Mucosa of stomach (tissue), 1 donor: ENCODE data around the gene FLNB.

ENCODE experiments used
- H3K27me3 ChIP-seq: one replicate; pipeline ENCODE4 v1.7.0; 2013; ENCODE audit warnings: mild to moderate bottlenecking, low read length; ENCODE audit not compliant: control insufficient read depth, insufficient read depth
- H3K36me3 ChIP-seq: one replicate; pipeline ENCODE4 v1.7.0; 2013; ENCODE audit warnings: low read length; ENCODE audit not compliant: control insufficient read depth, insufficient read depth
- H3K4me1 ChIP-seq: one replicate; pipeline ENCODE4 v1.7.0; 2013; ENCODE audit warnings: mild to moderate bottlenecking, low read length; ENCODE audit not compliant: control insufficient read depth, insufficient read depth
- H3K4me3 ChIP-seq: one replicate; pipeline ENCODE4 v1.7.0; 2013; ENCODE audit warnings: low read length
- H3K9ac ChIP-seq: one replicate; pipeline ENCODE4 v1.7.0; 2013; ENCODE audit warnings: mild to moderate bottlenecking, low read length, moderate library complexity
- H3K9me3 ChIP-seq: one replicate; pipeline ENCODE4 v1.7.0; 2013; ENCODE audit warnings: mild to moderate bottlenecking, low read length, moderate library complexity; ENCODE audit not compliant: control insufficient read depth
- donor health status: Pancreatic carcinoma.

Gene FLNB

GRCh38 chr3:58176827-58177489, 168.7 kb downstream of the FLNB start:
- H3K9me3 ChIP-seq = no peaks in the 10 kb centered on the region
- H3K9ac ChIP-seq = no peak overlapping the region
- peaks cover 3% of the 10 kb centered on the region for H3K27me3 ChIP-seq
- H3K36me3 ChIP-seq = no peaks in the 10 kb centered on the region
- H3K4me1 ChIP-seq = peaks cover 69% of the 10 kb centered on the region
- no peak overlapping the region for H3K4me3 ChIP-seq

DNA sequence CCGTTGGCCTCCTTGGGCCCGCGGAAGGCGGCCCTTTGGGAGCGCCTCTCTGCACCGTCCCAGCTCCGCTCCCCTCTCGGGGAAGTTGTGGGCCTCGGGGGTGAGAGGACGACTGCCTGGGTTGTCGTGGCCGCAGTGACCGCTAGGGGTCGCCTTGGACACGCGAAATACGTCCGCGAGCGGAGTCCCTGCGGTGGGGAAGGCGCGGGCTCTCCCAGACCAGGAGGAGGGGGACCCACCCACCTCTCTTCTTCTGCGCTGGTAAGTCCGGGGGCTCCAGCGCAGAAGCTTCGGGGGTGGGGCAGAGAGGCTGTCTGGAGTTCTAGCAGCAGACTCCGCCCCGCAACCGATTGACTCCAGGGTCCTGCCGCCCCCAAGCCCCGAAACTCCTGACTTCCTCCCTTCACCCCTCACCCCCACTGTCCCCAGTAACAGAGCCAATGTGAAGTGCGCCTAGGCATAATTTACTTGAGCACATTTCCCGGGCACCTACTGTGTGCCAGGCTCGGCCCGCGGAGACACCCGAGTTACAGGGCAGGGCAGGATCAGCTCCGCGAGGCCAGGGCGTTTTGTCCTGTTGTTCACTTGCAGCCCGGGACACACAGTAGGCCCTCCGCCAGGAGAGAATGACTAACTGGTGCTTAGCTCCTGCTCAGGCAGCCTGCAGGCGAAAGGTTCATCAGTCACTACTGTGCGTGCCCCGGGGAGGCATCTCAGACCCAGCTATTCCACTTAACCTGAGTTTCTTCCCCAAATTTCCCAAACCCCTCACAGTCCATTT, 169.7 kb downstream of the FLNB start:
- peak overlapping the region; percentile 56 for H3K9ac ChIP-seq
- H3K9me3 ChIP-seq = no peaks in the 10 kb centered on the region
- peaks cover 3% of the 10 kb centered on the region for H3K27me3 ChIP-seq
- H3K4me3 ChIP-seq = peak overlapping the region; percentile 14
- peaks cover 66% of the 10 kb centered on the region for H3K4me1 ChIP-seq
- H3K36me3 ChIP-seq = no peaks in the 10 kb centered on the region

GRCh38 chr3:58178528-58179234, 170.5 kb downstream of the FLNB start:
- H3K9me3 ChIP-seq = no peaks in the 10 kb centered on the region
- H3K36me3 ChIP-seq = no peaks in the 10 kb centered on the region
- H3K4me3 ChIP-seq = no peak overlapping the region
- peak overlapping the region; percentile 56 for H3K9ac ChIP-seq
- H3K27me3 ChIP-seq = peaks cover 3% of the 10 kb centered on the region
- peaks cover 58% of the 10 kb centered on the region for H3K4me1 ChIP-seq

DNA sequence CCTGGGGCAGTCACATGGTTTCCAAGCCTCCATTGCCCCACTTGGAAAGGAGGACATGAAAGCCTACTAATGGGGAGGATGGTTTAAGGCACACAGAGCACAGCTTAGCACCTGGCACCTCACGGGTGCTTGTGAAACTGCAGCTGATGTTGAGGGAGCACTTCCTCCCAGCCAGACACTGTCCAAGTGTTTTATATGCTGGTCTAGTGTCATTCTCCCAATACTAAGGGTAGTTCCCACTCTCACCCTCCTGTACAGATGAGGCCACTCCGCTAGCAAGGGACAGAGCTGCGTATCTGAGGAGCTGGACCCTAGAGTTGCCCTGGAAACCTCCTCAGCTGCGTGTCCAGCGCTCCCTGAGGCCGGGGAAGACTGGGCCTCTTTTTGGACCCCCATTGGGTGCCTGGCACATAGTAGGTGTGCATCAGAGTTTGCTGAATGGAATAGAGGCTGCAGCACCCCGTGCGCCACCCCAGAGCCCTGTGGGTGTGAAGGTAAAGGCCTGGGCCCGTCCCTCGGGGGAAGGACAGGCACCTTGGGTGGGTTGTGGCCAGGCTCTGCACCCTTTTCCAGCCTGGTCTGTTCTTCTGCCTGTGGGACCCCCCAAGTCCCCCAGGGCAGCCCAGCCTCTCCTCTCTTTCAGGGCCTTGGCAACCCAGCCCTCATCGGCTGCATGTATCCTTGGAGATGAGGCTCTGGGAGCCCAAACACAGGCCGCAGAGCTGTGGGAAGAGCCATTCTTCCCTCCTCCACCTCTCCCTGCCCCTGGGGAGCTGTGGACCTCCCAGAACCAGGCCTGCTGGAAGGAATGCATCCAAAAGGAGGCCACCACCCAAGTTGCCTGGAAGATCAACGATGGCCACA, 171.2 kb downstream of the FLNB start:
- no peak overlapping the region for H3K9ac ChIP-seq
- peaks cover 3% of the 10 kb centered on the region for H3K27me3 ChIP-seq
- H3K9me3 ChIP-seq = no peaks in the 10 kb centered on the region
- H3K36me3 ChIP-seq = no peaks in the 10 kb centered on the region
- H3K4me1 ChIP-seq = peaks cover 50% of the 10 kb centered on the region
- no peak overlapping the region for H3K4me3 ChIP-seq

DNA sequence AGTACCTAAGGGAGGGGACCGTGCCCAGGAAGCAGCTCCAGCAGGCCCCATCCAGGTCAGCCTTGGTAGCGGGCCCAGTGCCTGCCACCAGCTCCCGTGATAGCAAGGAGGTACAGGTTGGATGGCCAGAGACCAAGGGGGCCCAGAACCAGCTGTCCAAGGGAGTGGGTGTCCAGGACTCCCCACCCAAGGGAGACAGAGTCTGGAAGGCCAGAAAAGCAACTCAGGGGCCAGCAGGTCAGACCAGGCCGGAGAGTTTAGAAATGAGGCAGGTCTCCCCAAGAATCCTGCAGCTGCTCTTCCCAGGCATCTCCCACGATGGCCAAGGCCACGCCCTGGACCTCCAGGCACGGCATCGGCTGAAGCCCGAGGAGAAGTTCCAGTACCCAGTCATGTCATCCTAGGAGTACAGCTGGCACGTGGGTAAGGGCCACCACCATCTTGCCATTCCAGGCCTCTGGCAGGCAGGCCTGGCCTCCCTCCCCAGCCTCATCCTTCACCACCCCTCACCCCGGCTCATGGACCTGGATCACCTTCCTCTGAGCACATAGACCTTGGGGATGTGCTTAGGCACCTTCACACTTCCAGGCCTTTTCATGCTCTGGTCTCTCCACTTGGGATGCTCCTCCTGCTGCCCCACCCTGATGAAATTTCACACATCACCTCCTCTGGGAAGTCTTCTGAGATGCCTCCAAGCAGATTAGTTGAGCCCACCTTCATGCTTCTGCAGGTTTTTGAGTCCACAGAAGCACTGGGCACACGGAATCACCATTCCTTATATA, 172.1 kb downstream of the FLNB start:
- Histone ChIP-seq H3K4me1 (peaks cover 42% of the 10 kb centered on the region), H3K9ac (no peak overlapping the region), H3K27me3 (peaks cover 3% of the 10 kb centered on the region), H3K4me3 (no peak overlapping the region), H3K9me3 (no peaks in the 10 kb centered on the region), H3K36me3 (no peaks in the 10 kb centered on the region)

- no peaks in the 10 kb centered on the region for H3K36me3 ChIP-seq
- H3K27me3 ChIP-seq = peaks cover 3% of the 10 kb centered on the region
- no peak overlapping the region for H3K4me3 ChIP-seq
- H3K4me1 ChIP-seq = peaks cover 34% of the 10 kb centered on the region
- no peak overlapping the region for H3K9ac ChIP-seq
- H3K9me3 ChIP-seq = no peaks in the 10 kb centered on the region
Measured at GRCh38 chr3:58180940-58181587, 172.8 kb downstream of the FLNB start.

GRCh38 chr3:58183221-58183620, 175.0 kb downstream of the FLNB start:
- peaks cover 1% of the 10 kb centered on the region for H3K27me3 ChIP-seq
- H3K4me3 ChIP-seq = no peak overlapping the region
- H3K4me1 ChIP-seq = peaks cover 14% of the 10 kb centered on the region
- H3K36me3 ChIP-seq = no peaks in the 10 kb centered on the region
- no peak overlapping the region for H3K9ac ChIP-seq
- H3K9me3 ChIP-seq = no peaks in the 10 kb centered on the region

- no peak overlapping the region for H3K9ac ChIP-seq
- H3K36me3 ChIP-seq = no peaks in the 10 kb centered on the region
- no peaks in the 10 kb centered on the region for H3K27me3 ChIP-seq
- H3K4me3 ChIP-seq = no peak overlapping the region
- peaks cover 7% of the 10 kb centered on the region for H3K4me1 ChIP-seq
- H3K9me3 ChIP-seq = no peaks in the 10 kb centered on the region
Measured at GRCh38 chr3:58183891-58184290, 175.7 kb downstream of the FLNB start.

DNA sequence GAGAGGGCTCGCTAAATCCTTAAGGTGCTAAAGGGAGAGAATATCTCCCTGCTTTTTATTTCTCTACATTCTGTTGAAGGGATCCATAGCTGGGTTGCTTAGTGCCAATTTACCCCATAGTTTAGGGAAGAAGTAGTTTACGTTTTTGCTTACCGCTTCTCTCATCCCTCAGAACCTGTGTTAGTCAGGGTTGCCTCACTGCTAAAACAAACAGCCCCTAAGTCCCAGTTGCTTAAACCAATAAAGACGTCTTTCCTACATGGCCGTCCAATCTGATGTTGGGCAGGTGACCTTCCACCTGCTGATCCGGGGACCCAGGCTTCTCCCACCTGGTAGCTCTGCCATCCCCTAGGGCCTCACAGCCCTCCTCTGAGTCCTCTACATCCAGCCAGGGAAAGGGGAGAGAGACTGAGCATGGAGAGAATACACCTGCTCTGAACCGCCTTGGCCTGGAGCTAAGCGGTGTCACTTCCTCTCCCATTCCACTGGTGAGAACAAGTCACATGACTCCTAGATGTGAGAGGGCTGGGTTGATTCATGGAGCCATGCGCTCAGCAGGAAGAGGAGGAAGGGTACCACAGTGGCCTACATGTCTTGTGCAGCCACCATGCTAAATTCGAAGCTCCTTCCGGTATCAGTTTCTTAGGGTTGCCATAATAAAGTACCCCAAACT, 176.2 kb downstream of the FLNB start:
- no peaks in the 10 kb centered on the region for H3K9me3 ChIP-seq
- H3K4me1 ChIP-seq = peaks cover 6% of the 10 kb centered on the region
- no peak overlapping the region for H3K4me3 ChIP-seq
- no peaks in the 10 kb centered on the region for H3K27me3 ChIP-seq
- no peaks in the 10 kb centered on the region for H3K36me3 ChIP-seq
- H3K9ac ChIP-seq = no peak overlapping the region

DNA sequence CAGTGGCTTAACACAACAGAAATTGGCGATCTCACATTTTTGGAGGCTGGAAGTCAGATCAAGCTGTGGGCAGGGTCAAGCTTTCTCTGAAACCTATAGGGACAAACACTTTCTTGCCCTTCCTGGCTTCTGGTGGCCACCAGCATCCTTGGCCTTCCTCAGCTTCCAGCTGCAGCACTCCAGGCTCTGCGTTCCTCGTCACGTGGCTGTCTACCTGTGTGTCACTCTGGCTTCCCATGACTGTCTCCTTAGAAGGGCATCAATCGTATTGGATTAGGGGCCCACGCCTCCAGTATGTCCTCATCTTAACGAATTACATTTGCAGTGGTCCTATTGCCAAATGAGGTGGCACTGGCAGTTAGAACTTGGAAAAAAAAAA, 176.7 kb downstream of the FLNB start:
- H3K9me3 ChIP-seq = no peaks in the 10 kb centered on the region
- H3K9ac ChIP-seq = no peak overlapping the region
- peaks cover 6% of the 10 kb centered on the region for H3K4me1 ChIP-seq
- H3K27me3 ChIP-seq = no peaks in the 10 kb centered on the region
- H3K4me3 ChIP-seq = no peak overlapping the region
- no peaks in the 10 kb centered on the region for H3K36me3 ChIP-seq
